Activated CD4-positive, alpha-beta T cell treated with anti-CD3 and anti-CD28 coated beads, Interleukin-2, amount 10 ng/mL, durations not matched to agents 7 days and 5 days (primary cell): ENCODE measurements around the gene EPN1. TPM values are rescaled to one million over a fixed set of nuclear protein-coding genes. Genes with fewer than 3 reads are reported as not detected.

Experiments used
- CTCF ChIA-PET: fragments of 350-600 bp; sonication (Branson Sonifier 250); formaldehyde crosslinking; loops from one replicate; lab custom pipeline; 2021; ENCODE audit warnings: antibody characterized with exemption; lab: Charles Lee
- POLR2A ChIA-PET: fragments of 350-600 bp; sonication (Branson Sonifier 250); formaldehyde crosslinking; loops from one replicate; lab custom pipeline; 2021; ENCODE audit warnings: antibody characterized with exemption; lab: Charles Lee
- DNase-seq: peaks from one replicate; pipeline ENCODE4 v3.0.0-alpha.2; 2020
- H3K27ac Mint-ChIP-seq: one replicate; pipeline ENCODE4 v1.8.0; 2021; ENCODE audit warnings: mild to moderate bottlenecking, moderate library complexity, mixed read lengths
- H3K27me3 Mint-ChIP-seq: one replicate; pipeline ENCODE4 v1.8.0; 2021; ENCODE audit warnings: mixed read lengths
- H3K36me3 Mint-ChIP-seq: one replicate; pipeline ENCODE4 v1.8.0; 2021; ENCODE audit warnings: low read depth, mixed read lengths
- H3K4me1 Mint-ChIP-seq: one replicate; pipeline ENCODE4 v1.8.0; 2021; ENCODE audit warnings: mixed read lengths
- H3K4me3 Mint-ChIP-seq: one replicate; pipeline ENCODE4 v1.8.0; 2021; ENCODE audit warnings: mild to moderate bottlenecking, moderate library complexity, mixed read lengths
- H3K9me3 Mint-ChIP-seq: one replicate; pipeline ENCODE4 v1.8.0; 2021; ENCODE audit warnings: mixed read lengths
- total RNA-seq, 2 experiments: library from RNA; stranded (reverse); gene quantifications; one replicate each; pipeline ENCODE4 v1.2.3, GENCODE V29; 2021

Gene EPN1
- total RNA-seq, 2 experiments from 2014 or later: 50.8 to 64.2 TPM

DNA sequence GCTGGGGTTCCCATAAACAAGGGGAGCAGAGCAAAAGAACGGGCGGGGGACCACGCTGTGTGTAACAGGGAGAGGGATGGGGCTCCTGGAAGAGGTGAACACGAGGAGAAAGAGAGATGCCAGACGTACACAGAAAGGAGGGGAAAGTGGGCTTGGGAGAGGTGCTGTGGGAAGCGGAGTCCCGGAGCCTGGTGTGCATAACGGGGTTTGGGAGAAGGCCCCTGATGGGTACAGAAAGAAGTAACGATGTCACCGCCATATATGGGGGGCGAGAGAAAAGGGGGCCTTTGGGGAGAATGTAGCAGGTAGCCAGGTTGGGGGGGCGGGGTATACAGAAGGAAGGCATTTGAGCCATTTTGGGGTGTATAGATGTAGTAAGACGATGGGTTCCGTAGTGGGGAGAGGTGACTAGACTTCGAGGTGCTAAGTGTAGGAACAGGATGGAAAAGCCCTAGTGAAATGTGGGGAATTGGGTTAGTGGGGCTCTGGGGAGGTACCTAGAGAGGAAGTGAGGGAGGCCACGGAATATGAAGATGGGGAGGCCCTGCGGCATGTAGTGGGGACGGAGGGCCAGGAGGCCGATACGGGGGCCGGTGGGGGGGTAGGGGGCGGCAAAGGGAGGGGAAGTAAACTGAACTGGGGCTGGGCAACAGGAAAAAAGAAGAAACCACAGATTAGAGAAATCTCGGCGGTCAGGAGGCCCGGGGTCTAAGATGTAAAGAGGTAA, 33.4 kb upstream of the EPN1 start:
- peak overlapping the region; percentile 93 for H3K4me3 Mint-ChIP-seq
- H3K27ac Mint-ChIP-seq: peak overlapping the region; percentile 95
- DNase-seq: peak; percentile 27
- H3K27me3 Mint-ChIP-seq: no peaks in the 10 kb centered on the region
- H3K36me3 Mint-ChIP-seq: peaks cover 33% of the 10 kb centered on the region
- ChIA-PET POLR2A (no interaction called here), CTCF (interaction anchor here (1.0 to 2.1 kb wide), 6 partner anchors 9 to 16 kb away, joined by 3 to 17 read pairs (median 9); partner anchors contain the start of genes U2AF2 and ZNF784)
- peaks cover 3% of the 10 kb centered on the region for H3K9me3 Mint-ChIP-seq
- peaks cover 59% of the 10 kb centered on the region for H3K4me1 Mint-ChIP-seq

DNA sequence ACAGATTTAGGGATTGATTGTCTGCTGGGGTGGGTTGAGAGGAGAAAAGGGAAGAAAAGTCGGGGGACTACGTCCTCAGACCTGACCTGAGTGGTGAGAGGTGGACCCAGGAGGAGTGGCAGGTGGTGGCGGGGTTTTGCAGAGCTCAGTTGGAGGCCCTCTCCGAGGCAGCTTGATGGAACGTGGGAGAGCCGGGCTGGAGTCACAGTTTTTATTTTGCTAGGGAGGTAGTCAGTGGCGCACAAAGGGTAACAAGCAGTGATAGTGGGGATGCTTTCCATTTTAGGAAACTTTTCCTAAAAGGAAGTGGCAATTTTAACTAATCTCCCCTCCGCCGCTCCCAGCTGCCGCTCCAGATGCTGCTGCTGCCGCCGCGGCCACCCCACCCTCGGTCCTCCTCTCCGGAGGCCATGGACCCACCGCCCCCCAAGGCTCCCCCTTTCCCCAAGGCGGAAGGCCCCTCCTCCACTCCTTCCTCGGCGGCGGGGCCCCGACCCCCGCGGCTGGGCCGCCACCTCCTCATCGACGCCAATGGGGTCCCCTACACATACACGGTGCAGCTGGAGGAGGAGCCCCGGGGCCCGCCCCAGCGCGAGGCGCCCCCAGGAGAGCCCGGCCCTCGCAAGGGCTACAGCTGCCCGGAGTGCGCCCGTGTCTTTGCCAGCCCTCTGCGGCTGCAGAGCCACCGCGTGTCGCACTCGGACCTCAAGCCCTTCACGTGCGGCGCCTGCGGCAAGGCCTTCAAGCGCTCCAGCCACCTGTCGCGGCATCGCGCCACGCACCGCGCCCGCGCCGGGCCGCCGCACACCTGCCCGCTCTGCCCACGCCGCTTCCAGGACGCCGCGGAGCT, 32.6 kb upstream of the EPN1 start:
- Mint-ChIP-seq H3K4me3 (peak overlapping the region; percentile 93), H3K4me1 (peaks cover 59% of the 10 kb centered on the region), H3K9me3 (peaks cover 3% of the 10 kb centered on the region), H3K27ac (peak overlapping the region; percentile 98), H3K36me3 (peaks cover 37% of the 10 kb centered on the region), H3K27me3 (no peaks in the 10 kb centered on the region)
- CTCF ChIA-PET: interaction anchor here (0.8 to 2.1 kb wide), 7 partner anchors 8 to 138 kb away, joined by 3 to 17 read pairs (median 8); partner anchors contain the start of genes U2AF2 and ZNF784
- POLR2A ChIA-PET: no interaction called here
- no peak for DNase-seq

DNA sequence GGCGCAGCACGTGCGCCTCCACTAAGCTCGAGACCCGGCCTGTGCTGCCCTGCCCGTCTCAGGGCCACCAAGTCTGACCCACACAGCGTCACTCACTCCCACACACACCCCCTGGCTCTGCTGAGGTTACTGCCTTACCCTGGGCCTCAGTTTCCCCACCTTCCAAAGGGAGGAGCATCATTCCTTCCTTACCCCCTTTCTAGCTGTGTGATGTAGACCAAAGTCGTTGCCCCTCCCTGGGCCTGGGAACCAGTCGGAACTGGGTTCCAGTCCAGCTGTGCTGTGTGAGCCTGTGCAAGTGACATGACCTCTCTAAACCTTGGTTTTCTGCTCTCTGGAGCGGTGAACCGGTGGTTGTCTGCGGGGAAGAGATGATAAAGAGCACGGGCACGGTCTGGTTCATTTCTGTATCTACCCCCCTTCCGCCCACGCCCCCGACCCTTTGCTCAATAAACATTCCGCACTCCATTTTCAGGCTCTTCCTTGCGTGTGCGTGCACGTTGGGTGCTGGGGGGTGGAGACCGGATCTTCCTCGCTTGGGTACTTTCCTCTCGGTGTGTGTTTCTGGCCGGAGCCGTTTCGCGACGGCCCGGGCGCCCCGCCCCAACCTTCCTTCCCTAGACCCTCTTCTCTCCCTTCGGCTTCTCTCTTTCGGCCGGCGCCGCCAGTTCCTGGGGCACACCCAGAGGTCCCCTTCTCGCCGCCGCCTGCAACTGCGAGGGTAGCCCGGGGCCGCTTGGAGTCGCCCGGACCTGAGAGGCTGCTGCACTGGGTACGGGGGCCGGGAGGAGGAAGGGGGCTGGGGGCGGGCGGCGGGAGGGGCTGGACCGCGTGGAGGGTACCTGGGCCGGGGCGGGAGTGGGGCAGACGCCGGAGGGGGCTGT, 31.8 kb upstream of the EPN1 start, which contains the start of gene ZNF581:
TSS of gene ZNF581 (plus strand) at position 647 of the 884 bp plus-strand sequence. CDS start 923 bp downstream, outside the sequence.
- peak within 1 kb of the TSS; percentile 98 for H3K27ac Mint-ChIP-seq
- peaks cover 32% of the 10 kb centered on the region for H3K36me3 Mint-ChIP-seq
- peak within 1 kb of the TSS; percentile 93 for H3K4me3 Mint-ChIP-seq
- no peaks in the 10 kb centered on the region for H3K27me3 Mint-ChIP-seq
- ChIA-PET POLR2A (no interaction called here), CTCF (interaction anchor here (0.8 to 2.1 kb wide), 6 partner anchors 8 to 139 kb away, joined by 3 to 17 read pairs (median 9); partner anchors contain the start of genes U2AF2 and ZNF784)
- peak; percentile 78 for DNase-seq
- peaks cover 55% of the 10 kb centered on the region for H3K4me1 Mint-ChIP-seq
- peaks cover 3% of the 10 kb centered on the region for H3K9me3 Mint-ChIP-seq

DNA sequence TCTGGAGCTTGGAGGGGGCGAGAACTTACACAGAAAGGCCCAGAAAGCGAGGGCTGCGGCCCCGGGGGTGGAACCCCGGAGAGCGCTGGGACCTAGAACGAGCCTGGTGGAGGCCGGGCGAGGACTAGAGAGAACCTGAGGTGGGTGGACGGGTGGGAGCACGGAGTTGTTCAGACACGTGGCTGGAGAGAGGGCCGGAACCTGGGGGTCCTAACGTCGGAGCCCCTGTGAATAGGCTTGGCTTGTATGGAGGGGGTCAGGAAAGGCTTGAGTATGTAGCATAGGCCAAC, 31.2 kb upstream of the EPN1 start:
- peaks cover 28% of the 10 kb centered on the region for H3K36me3 Mint-ChIP-seq
- ChIA-PET CTCF (interaction anchor here (2.1 kb wide), 1 partner anchor 11 kb away, joined by 17 read pairs; the partner anchor contains the start of gene U2AF2), POLR2A (no interaction called here)
- DNase-seq: no peak
- peaks cover 56% of the 10 kb centered on the region for H3K4me1 Mint-ChIP-seq
- peaks cover 3% of the 10 kb centered on the region for H3K9me3 Mint-ChIP-seq
- H3K4me3 Mint-ChIP-seq: peak overlapping the region; percentile 93
- peak overlapping the region; percentile 98 for H3K27ac Mint-ChIP-seq
- no peaks in the 10 kb centered on the region for H3K27me3 Mint-ChIP-seq

DNA sequence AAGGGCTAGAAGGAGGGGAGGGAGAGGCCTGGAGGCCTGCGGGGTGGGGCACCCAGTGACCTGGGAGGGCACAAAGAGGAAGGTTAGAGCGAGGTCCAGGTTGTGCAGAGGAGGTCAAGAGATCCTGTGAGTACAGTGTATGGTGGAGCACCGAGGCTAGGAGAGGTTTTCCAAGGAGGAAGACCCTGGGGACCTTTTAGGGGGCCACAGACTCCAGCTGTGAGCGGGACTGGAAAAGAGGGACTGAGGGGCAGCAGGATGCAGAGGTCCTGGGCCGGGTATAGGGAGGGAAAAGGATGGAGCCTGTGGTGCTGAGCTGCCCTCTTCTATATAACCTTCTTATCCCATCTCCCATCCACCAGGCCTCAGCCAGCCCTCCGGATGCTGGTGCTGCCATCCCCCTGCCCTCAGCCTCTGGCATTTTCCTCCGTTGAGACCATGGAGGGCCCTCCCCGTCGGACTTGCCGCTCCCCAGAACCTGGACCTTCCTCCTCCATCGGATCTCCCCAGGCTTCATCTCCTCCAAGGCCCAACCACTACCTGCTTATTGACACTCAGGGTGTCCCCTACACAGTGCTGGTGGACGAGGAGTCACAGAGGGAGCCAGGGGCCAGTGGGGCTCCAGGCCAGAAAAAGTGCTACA, 30.7 kb upstream of the EPN1 start:
- peaks cover 52% of the 10 kb centered on the region for H3K4me1 Mint-ChIP-seq
- H3K36me3 Mint-ChIP-seq: peaks cover 25% of the 10 kb centered on the region
- no peak for DNase-seq
- peak overlapping the region; percentile 98 for H3K27ac Mint-ChIP-seq
- H3K4me3 Mint-ChIP-seq: peak overlapping the region; percentile 93
- no peaks in the 10 kb centered on the region for H3K9me3 Mint-ChIP-seq
- H3K27me3 Mint-ChIP-seq: no peaks in the 10 kb centered on the region
- ChIA-PET POLR2A (no interaction called here), CTCF (interaction anchor here (1.1 to 2.2 kb wide), 2 partner anchors 9 to 10 kb away, joined by 3 to 11 read pairs; partner anchors contain the start of gene U2AF2)

DNA sequence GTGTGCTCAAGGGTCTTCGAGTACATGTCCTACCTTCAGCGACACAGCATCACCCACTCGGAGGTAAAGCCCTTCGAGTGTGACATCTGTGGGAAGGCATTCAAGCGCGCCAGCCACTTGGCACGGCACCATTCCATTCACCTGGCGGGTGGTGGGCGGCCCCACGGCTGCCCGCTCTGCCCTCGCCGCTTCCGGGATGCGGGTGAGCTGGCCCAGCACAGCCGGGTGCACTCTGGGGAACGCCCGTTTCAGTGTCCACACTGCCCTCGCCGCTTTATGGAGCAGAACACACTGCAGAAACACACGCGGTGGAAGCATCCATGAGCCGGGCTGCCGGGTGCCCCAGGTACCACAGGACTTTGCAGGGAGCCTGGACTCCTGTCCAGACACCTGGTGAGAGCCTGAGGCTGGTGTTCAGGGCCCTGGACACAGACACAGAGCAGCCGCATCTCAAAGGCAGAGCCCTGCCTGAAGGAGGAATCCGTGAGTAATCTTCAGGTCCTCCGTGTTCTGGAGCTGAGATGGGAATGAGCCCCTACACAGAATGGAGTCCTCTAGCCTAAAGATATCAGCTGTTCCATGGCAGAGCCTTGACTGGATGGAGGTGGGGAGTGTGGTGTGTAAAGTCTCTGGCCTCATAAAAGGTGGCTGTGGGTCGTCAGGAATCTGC, 30.0 kb upstream of the EPN1 start:
- peak overlapping the region; percentile 93 for H3K4me3 Mint-ChIP-seq
- no peaks in the 10 kb centered on the region for H3K9me3 Mint-ChIP-seq
- ChIA-PET POLR2A (no interaction called here), CTCF (interaction anchor here (1.1 to 2.2 kb wide), 2 partner anchors 8 to 9 kb away, joined by 3 to 11 read pairs; partner anchors contain the start of gene U2AF2)
- no peak for DNase-seq
- no peaks in the 10 kb centered on the region for H3K27me3 Mint-ChIP-seq
- H3K36me3 Mint-ChIP-seq: peaks cover 25% of the 10 kb centered on the region
- peaks cover 53% of the 10 kb centered on the region for H3K4me1 Mint-ChIP-seq
- peak overlapping the region; percentile 57 for H3K27ac Mint-ChIP-seq

DNA sequence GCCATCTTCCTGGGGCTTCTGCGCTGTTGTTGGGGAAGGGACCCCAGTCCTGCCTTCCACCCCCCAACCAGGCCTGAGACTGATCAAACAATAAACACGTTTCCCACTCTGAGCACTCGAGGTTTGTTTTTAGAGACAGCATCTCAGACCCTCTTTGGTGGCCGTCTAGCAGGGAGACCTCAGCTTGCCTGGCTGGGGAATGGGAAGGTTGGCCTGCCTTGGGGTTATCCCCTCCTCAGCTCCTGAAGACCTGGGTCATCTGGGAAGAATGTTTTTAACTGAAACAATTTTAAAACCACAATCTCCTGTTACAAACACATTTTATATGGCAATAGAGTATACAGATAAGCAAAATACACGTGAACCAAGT, 29.5 kb upstream of the EPN1 start:
- no peaks in the 10 kb centered on the region for H3K9me3 Mint-ChIP-seq
- H3K4me3 Mint-ChIP-seq: peak overlapping the region; percentile 47
- ChIA-PET CTCF (interaction anchor here (2.2 kb wide), 1 partner anchor 9 kb away, joined by 11 read pairs; the partner anchor contains the start of gene U2AF2), POLR2A (no interaction called here)
- H3K36me3 Mint-ChIP-seq: peaks cover 27% of the 10 kb centered on the region
- peaks cover 53% of the 10 kb centered on the region for H3K4me1 Mint-ChIP-seq
- DNase-seq: no peak
- H3K27me3 Mint-ChIP-seq: no peaks in the 10 kb centered on the region
- peak overlapping the region; percentile 57 for H3K27ac Mint-ChIP-seq

DNA sequence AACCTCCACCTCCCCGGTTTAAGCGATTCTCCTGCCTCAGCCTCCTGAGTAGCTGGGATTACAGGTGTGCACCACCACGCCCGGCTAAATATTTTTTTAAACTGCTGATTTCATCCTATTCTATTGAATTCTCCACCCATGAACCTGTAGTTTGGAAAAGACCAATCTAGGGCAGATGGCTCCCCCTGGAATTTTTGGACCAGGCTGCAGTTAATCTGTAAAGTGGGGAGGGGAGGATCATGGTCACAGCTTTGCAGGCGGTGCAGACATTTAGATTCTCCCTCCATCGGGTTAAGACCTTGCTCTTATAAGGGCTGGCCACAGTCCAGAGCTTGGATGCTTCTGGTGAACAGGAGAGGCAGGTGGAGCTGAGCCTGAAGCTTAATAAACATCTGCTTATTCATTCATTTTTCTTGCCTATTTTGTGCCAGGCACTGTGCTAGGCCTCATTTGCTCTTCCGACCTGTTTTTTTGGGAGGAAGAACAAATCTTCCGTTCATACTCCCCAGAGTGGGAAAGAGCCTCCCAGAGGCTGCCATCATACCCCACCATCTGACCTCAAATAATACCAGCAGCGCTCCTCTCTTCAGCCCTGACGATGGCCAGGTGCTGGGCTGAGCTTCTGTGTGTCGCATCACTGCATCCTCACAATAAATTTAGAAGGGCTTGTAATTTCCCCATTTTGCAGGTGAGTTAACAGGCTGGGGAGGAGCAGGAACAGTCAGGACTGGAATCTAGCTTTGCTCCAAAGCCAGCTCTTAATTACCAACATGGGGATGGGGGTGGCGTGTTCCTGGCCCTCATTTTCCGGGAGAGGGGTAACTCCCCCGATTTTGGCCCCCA, 27.9 kb upstream of the EPN1 start:
- H3K36me3 Mint-ChIP-seq: peaks cover 23% of the 10 kb centered on the region
- H3K4me3 Mint-ChIP-seq: peak overlapping the region; percentile 75
- H3K9me3 Mint-ChIP-seq: no peaks in the 10 kb centered on the region
- peaks cover 53% of the 10 kb centered on the region for H3K4me1 Mint-ChIP-seq
- POLR2A ChIA-PET: interaction anchor here (0.6 kb wide), 1 partner anchor 489 kb away, joined by 3 read pairs; no protein-coding TSS in a partner anchor
- DNase-seq: no peak
- CTCF ChIA-PET: interaction anchor here (0.6 to 1.7 kb wide), 8 partner anchors 9 to 785 kb away, joined by 3 to 12 read pairs (median 4); no protein-coding TSS in a partner anchor
- no peaks in the 10 kb centered on the region for H3K27me3 Mint-ChIP-seq
- peak overlapping the region; percentile 54 for H3K27ac Mint-ChIP-seq

DNA sequence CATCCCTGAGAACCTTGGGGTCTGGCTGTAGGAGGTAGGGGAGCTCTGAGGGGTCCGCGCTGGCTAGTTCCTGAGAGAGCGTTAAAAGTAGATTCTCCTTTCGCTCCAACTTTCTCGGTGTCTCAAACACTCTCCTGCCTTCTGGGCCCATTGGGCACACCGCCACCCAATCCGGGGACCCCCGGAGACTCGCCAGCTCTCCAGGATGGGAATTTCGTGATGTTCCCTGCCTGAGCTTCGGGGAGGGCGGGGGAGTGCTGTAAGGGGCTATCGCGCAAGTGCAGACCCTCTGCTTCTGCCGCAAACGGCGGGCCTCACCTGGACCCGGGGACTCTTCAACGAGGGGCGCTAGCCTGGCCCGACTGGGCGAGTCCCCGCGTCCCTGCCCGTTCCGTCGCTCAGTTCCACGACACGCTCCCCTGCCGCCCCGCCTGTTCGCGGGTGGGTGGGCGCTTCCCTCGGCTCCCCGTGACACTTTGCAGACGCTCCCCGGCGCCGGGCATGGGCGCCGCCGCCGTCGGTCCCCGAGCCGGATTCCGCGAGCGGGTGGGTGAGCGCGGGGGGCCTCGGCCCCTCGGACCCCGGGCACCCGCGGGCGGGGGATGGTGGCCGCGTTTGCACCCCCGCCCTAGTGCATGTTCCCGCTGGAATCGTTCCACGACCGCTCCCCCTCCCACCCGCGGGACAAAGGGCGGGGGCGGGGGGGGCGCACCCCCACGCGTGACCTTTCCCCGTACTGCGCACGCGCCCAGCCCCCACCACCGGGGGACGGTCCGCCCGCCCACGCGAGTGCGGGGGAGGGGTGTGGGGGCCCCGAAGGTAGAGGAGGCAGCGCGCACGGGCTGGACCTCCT, 27.1 kb upstream of the EPN1 start, which contains the start of gene CCDC106:
TSS of gene CCDC106 (plus strand) at position 481 of the 853 bp plus-strand sequence. CDS start 835 bp downstream, outside the sequence.
- Mint-ChIP-seq H3K36me3 (peaks cover 23% of the 10 kb centered on the region), H3K27ac (peak within 1 kb of the TSS; percentile 77), H3K9me3 (no peaks in the 10 kb centered on the region), H3K27me3 (no peaks in the 10 kb centered on the region), H3K4me1 (peaks cover 51% of the 10 kb centered on the region), H3K4me3 (peak within 1 kb of the TSS; percentile 75)
- ChIA-PET POLR2A (interaction anchor here (0.6 kb wide), 1 partner anchor 490 kb away, joined by 3 read pairs; no protein-coding TSS in a partner anchor), CTCF (interaction anchor here (0.6 to 2.1 kb wide), 9 partner anchors 8 to 786 kb away, joined by 3 to 12 read pairs (median 4); no protein-coding TSS in a partner anchor)
- DNase-seq: peak; percentile 42
